Mucosa of rectum (tissue), 2 donors: ENCODE data around the gene CHST4.

Source experiments
- H3K27ac ChIP-seq, 2 donors: one replicate each; pipeline ENCODE4 v1.7.0; 2013; ENCODE audit warnings: inconsistent platforms in 2 of 2, low read depth in 2 of 2, low read length in 2 of 2
- H3K27me3 ChIP-seq, 2 donors: one replicate each; pipeline ENCODE4 v1.7.0; 2013; ENCODE audit warnings: low read length in 2 of 2; ENCODE audit not compliant: control insufficient read depth in 2 of 2, insufficient read depth in 2 of 2
- H3K36me3 ChIP-seq, 2 donors: one replicate each; pipeline ENCODE4 v1.7.0; 2013; ENCODE audit warnings: low read length in 2 of 2; ENCODE audit not compliant: control insufficient read depth in 2 of 2, insufficient read depth in 2 of 2
- H3K4me1 ChIP-seq, 2 donors: one replicate each; pipeline ENCODE4 v1.7.0; 2013; ENCODE audit warnings: low read length in 2 of 2, mild to moderate bottlenecking in 1 of 2; ENCODE audit not compliant: control insufficient read depth in 2 of 2, insufficient read depth in 2 of 2
- H3K4me3 ChIP-seq, 2 donors: one replicate each; pipeline ENCODE4 v1.7.0; 2013; ENCODE audit warnings: low read length in 2 of 2
- H3K9ac ChIP-seq, 2 donors: one replicate each; pipeline ENCODE4 v1.7.0; 2013; ENCODE audit warnings: low read length in 2 of 2, low read depth in 1 of 2, mild to moderate bottlenecking in 1 of 2
- H3K9me3 ChIP-seq, 2 donors: one replicate each; pipeline ENCODE4 v1.7.0; 2013; ENCODE audit warnings: low read length in 2 of 2; ENCODE audit not compliant: control insufficient read depth in 2 of 2
- donor health status: healthy.
- donor health status: Normal muscosa, but diverticular disease.

The CHST4 gene

GRCh38 chr16:71585318-71585703, 59.1 kb downstream of the CHST4 start:
- H3K27me3 ChIP-seq: no peaks in the 10 kb centered on the region
- no peak overlapping the region for H3K4me3 ChIP-seq
- H3K4me1 ChIP-seq: no peaks in the 10 kb centered on the region
- no peaks in the 10 kb centered on the region for H3K9me3 ChIP-seq
- no peak overlapping the region for H3K9ac ChIP-seq
- no peaks in the 10 kb centered on the region for H3K36me3 ChIP-seq
- no peak overlapping the region for H3K27ac ChIP-seq
